IMR-90 (cell line): ENCODE data around the gene ABCC4. TPM values are rescaled to one million over a fixed set of nuclear protein-coding genes. Genes with fewer than 3 reads are reported as not detected.
A peak's percentile ranks its signal among the peaks of the same experiment; 100 is the strongest.

Experiments used
- ATAC-seq: fragments of 200-7000 bp; cut with Tn5 transposase; 2 replicates; pipeline ENCODE4 v1.9.1; 2020; ENCODE audit warnings: low read depth, mild to moderate bottlenecking, moderate library complexity
- BruUV-seq: library from RNA; stranded (reverse); fragments of 400-500 nt; replicated peaks from 2 replicates; lab custom pipeline; 2021; lab: Mats Ljungman, UMichigan
- CTCF ChIA-PET: fragments of 300-600 bp; formaldehyde crosslinking; extraction: SDS; loops from one replicate; lab custom pipeline; 2021; ENCODE audit warnings: antibody characterized with exemption; lab: Yijun Ruan, JAX
- POLR2A ChIA-PET: fragments of 300-600 bp; sonication (Branson Sonifier 250); formaldehyde crosslinking; loops from one replicate; lab custom pipeline; 2022; ENCODE audit warnings: antibody characterized with exemption; ENCODE audit not compliant: unreplicated experiment; lab: Charles Lee
- DNase-seq: peaks from one replicate; pipeline ENCODE4 v3.0.0; 2013
- H2AFZ ChIP-seq: replicated peaks from 2 replicates; pipeline ENCODE3; 2013; ENCODE audit warnings: low read length, mild to moderate bottlenecking; ENCODE audit not compliant: poor library complexity
- H2AK5ac ChIP-seq: 2 replicates; pipeline ENCODE4 v1.6.1; 2013; ENCODE audit warnings: low read depth, low read length, inconsistent platforms
- H2AK9ac ChIP-seq: replicated peaks from 2 replicates; pipeline ENCODE3; 2013; ENCODE audit warnings: mild to moderate bottlenecking, low read depth, low read length, moderate library complexity; ENCODE audit not compliant: poor library complexity
- H2BK120ac ChIP-seq: 2 replicates; pipeline ENCODE4 v1.6.1; 2013; ENCODE audit warnings: low read depth, low read length, inconsistent platforms
- H2BK15ac ChIP-seq: 3 replicates; pipeline ENCODE4 v1.6.1; 2013; ENCODE audit warnings: low read depth, low read length, inconsistent platforms
- H2BK20ac ChIP-seq: 2 replicates; pipeline ENCODE4 v1.6.1; 2013; ENCODE audit warnings: low read depth, mild to moderate bottlenecking, inconsistent platforms, low read length, moderate library complexity
- H2BK5ac ChIP-seq: 2 replicates; pipeline ENCODE4 v1.6.1; 2013; ENCODE audit warnings: mild to moderate bottlenecking, low read depth, low read length, inconsistent platforms; ENCODE audit not compliant: poor library complexity, severe bottlenecking
- H3K14ac ChIP-seq: replicated peaks from 2 replicates; pipeline ENCODE4 v1.6.1; 2013; ENCODE audit warnings: low read depth, low read length, inconsistent platforms
- H3K18ac ChIP-seq: 2 replicates; pipeline ENCODE4 v1.6.1; 2013; ENCODE audit warnings: low read depth, low read length, control low read depth
- H3K23ac ChIP-seq: 2 replicates; pipeline ENCODE4 v1.6.1; 2013; ENCODE audit warnings: low read depth, low read length, inconsistent platforms
- H3K27ac ChIP-seq: 2 replicates; pipeline ENCODE4 v1.5.1; 2013; ENCODE audit warnings: mild to moderate bottlenecking, control low read depth, low read length; ENCODE audit not compliant: insufficient read depth
- H3K27me3 ChIP-seq: 2 replicates; pipeline ENCODE4 v1.6.1; 2013; ENCODE audit warnings: low read length; ENCODE audit not compliant: control insufficient read depth, insufficient read depth
- H3K36me3 ChIP-seq: 2 replicates; pipeline ENCODE4 v1.6.1; 2013; ENCODE audit warnings: low read length, mixed read lengths; ENCODE audit not compliant: control insufficient read depth, insufficient read depth
- H3K4ac ChIP-seq: 2 replicates; pipeline ENCODE4 v1.6.1; 2013; ENCODE audit warnings: low read depth, low read length, inconsistent platforms
- H3K4me1 ChIP-seq: 2 replicates; pipeline ENCODE4 v1.6.1; 2013; ENCODE audit warnings: low read length, mixed read lengths; ENCODE audit not compliant: control insufficient read depth, insufficient read depth
- H3K4me2 ChIP-seq: 2 replicates; pipeline ENCODE4 v1.6.1; 2013; ENCODE audit warnings: low read depth, mild to moderate bottlenecking, control low read depth, low read length, moderate library complexity
- H3K4me3 ChIP-seq: 2 replicates; pipeline ENCODE4 v1.5.1; 2013; ENCODE audit warnings: low read depth, mild to moderate bottlenecking, control low read depth, low read length, moderate library complexity; ENCODE audit not compliant: insufficient read depth
- H3K56ac ChIP-seq: 2 replicates; pipeline ENCODE4 v1.6.1; 2013; ENCODE audit warnings: low read length, inconsistent platforms; ENCODE audit not compliant: insufficient read depth; ENCODE audit errors: extremely low read depth
- H3K79me1 ChIP-seq, 2 experiments: 2 replicates each; pipeline ENCODE4 v1.6.1; 2013; ENCODE audit warnings: low read length in 2 of 2, inconsistent platforms in 1 of 2, low read depth in 1 of 2
- H3K9ac ChIP-seq: 2 replicates; pipeline ENCODE4 v1.6.1; 2013; ENCODE audit warnings: low read depth, low read length, control low read depth
- H3K9me1 ChIP-seq: 2 replicates; pipeline ENCODE4 v1.6.1; 2013; ENCODE audit warnings: low read length, inconsistent platforms; ENCODE audit not compliant: insufficient read depth
- H3K9me3 ChIP-seq: 2 replicates; pipeline ENCODE4 v1.6.1; 2013; ENCODE audit warnings: low read length; ENCODE audit not compliant: control insufficient read depth, insufficient read depth
- H4K20me1 ChIP-seq: 2 replicates; pipeline ENCODE4 v1.6.1; 2013; ENCODE audit warnings: low read length, inconsistent platforms; ENCODE audit not compliant: insufficient read depth
- H4K5ac ChIP-seq: 2 replicates; pipeline ENCODE4 v1.6.1; 2013; ENCODE audit warnings: mild to moderate bottlenecking, low read depth, low read length, control low read depth
- H4K8ac ChIP-seq, 2 experiments: 2 replicates each; pipeline ENCODE4 v1.6.1; 2013; ENCODE audit warnings: low read depth in 2 of 2, low read length in 2 of 2, control low read depth in 1 of 2, inconsistent platforms in 1 of 2
- H4K91ac ChIP-seq: 2 replicates; pipeline ENCODE4 v1.6.1; 2013; ENCODE audit warnings: low read depth, low read length, inconsistent platforms; ENCODE audit not compliant: insufficient read depth
- CTCF ChIP-seq: conservative IDR thresholded peaks from 2 replicates; pipeline ENCODE4 v1.5.1; 2012; ENCODE audit warnings: mild to moderate bottlenecking, low read depth, low read length, improper control_type of control experiment
- SMC3 ChIP-seq: fragments of 150-350 bp; IDR thresholded peaks from 2 replicates; pipeline ENCODE4 v1.6.1; 2016; ENCODE audit warnings: low read depth, mild to moderate bottlenecking, antibody characterized with exemption, low read length, moderate library complexity
- WGBS, 2 experiments: methylation state at CpG; one replicate each; pipeline versions ENCODE4 v1.1.5 to v1.1.7; 2013; ENCODE audit warnings: missing lambda C conversion rate in 2 of 2; ENCODE audit not compliant: insufficient read length in 1 of 2; ENCODE audit errors: extremely low coverage in 2 of 2; 5-methylcytosine and 5-hydroxymethylcytosine counted together
- dilution Hi-C: fragments of 300-500 bp; cut with HindIII; formaldehyde crosslinking; loops from one replicate; pipeline ENCODE4 v1.14.3; 2018; ENCODE audit warnings: low sequenced_read_pairs; ENCODE audit not compliant: unreplicated experiment
- in situ Hi-C: fragments of 300-500 bp; cut with MboI; formaldehyde crosslinking; loops from 3 replicates; pipeline ENCODE4 v1.14.3; 2019; ENCODE audit warnings: low sequenced_read_pairs, inconsistent platforms, mixed read lengths
- intact Hi-C: fragments of 100-400 bp; cut with micrococcal nuclease; formaldehyde crosslinking; loops from 2 replicates; pipeline ENCODE4 v1.10.0; 2022
- polyA plus RNA-seq, 3 experiments: library from polyadenylated mRNA; depleted of rRNA; stranded (reverse); fragments of >200 nt; gene quantifications; 2 replicates each; pipeline ENCODE4 v1.2.3, GENCODE V29; 2012; ENCODE audit warnings: low replicate concordance in 1 of 3
- total RNA-seq: library from RNA; depleted of rRNA; stranded (reverse); fragments of >200 nt; gene quantifications from 2 replicates; pipeline ENCODE4 v1.2.3, GENCODE V29; 2012

ABCC4 gene
- total and polyA plus RNA-seq, 2 of the 4 experiments (the other 2 are of a cell fraction), result 16.6 to 41.4 TPM

GRCh38 chr13:95137096-95137495 is 164.2 kb downstream of the ABCC4 start:
- no peak overlapping the region for H3K14ac ChIP-seq
- no peak overlapping the region for H2AK5ac ChIP-seq
- CTCF ChIA-PET, result no interaction called here
- no peak overlapping the region for H3K18ac ChIP-seq
- H2BK15ac ChIP-seq, result no peak overlapping the region
- H4K20me1 ChIP-seq, result peaks cover 8% of the 10 kb centered on the region
- no peaks in the 10 kb centered on the region for H3K9me3 ChIP-seq
- no peak overlapping the region for H3K4ac ChIP-seq
- peaks cover 12% of the 10 kb centered on the region; the same call in 1 of the 2 replicates for H3K4me1 ChIP-seq
- no peak overlapping the region for H4K91ac ChIP-seq
- no peak overlapping the region for H4K8ac ChIP-seq
- no peak overlapping the region for H2BK20ac ChIP-seq
- ATAC-seq (peak; percentile 43; the same call in 1 of the 2 replicates), DNase-seq (peak; percentile 42)
- WGBS, 2 experiments, result no CpG with 5 or more reads among the region's 3 CpGs
- peaks cover 23% of the 10 kb centered on the region for H3K9me1 ChIP-seq
- in situ Hi-C loops (no loop called here), intact Hi-C loops (no loop called here), dilution Hi-C loops (no loop called here)
- H3K56ac ChIP-seq, result no peak overlapping the region
- POLR2A ChIA-PET, result no interaction called here
- H3K79me1 ChIP-seq, result peaks cover 0 to 38% of the 10 kb centered on the region in 2 experiments; a peak in 3 of 4 replicates
- peaks cover 41% of the 10 kb centered on the region for H3K36me3 ChIP-seq
- no peak overlapping the region for H3K23ac ChIP-seq
- H3K27ac ChIP-seq, result no peak overlapping the region
- TF ChIP-seq CTCF (no peak), SMC3 (no peak)
- H3K27me3 ChIP-seq, result no peaks in the 10 kb centered on the region
- no TSS peak for BruUV-seq
- H2BK120ac ChIP-seq, result no peak overlapping the region
- no peak overlapping the region for H2AFZ ChIP-seq
- no peak overlapping the region for H2AK9ac ChIP-seq
- H3K4me2 ChIP-seq, result no peak overlapping the region
- no peak overlapping the region for H4K5ac ChIP-seq
- no peak overlapping the region for H3K4me3 ChIP-seq
- no peak overlapping the region for H3K9ac ChIP-seq
- H2BK5ac ChIP-seq, result no peak overlapping the region
